Small intestine (tissue), 7 donors: ENCODE measurements around the gene SCARF2. TPM values are rescaled to one million over a fixed set of nuclear protein-coding genes. Genes with fewer than 3 reads are reported as not detected.
"Not testable (repeated sequence)": the region's sequence is repeated elsewhere in the genome, so short reads cannot be mapped to it uniquely, and the experiment has no call there.

ENCODE experiments used
- DNase-seq, 2 donors: peaks; one replicate each; pipeline versions ENCODE4 v3.0.0 to v3.0.0-alpha.2; 2013
- FAIRE-seq: peaks from 2 replicates; lab custom pipeline; 2012; peaks lifted over from hg19 to GRCh38; lab: Jason Lieb, UNC
- H3K27ac ChIP-seq, 3 donors: one replicate each; pipeline ENCODE4 v1.5.1; 2013; ENCODE audit warnings: low read length in 2 of 3, mild to moderate bottlenecking in 2 of 3, control low read depth in 1 of 3, inconsistent platforms in 1 of 3, low read depth in 1 of 3, moderate library complexity in 1 of 3
- H3K27me3 ChIP-seq, 3 donors: one replicate each; pipeline ENCODE4 v1.6.1; 2013; ENCODE audit warnings: low read length in 3 of 3, inconsistent platforms in 1 of 3; ENCODE audit not compliant: control insufficient read depth in 3 of 3, insufficient read depth in 3 of 3
- H3K36me3 ChIP-seq, 3 donors: one replicate each; pipeline ENCODE4 v1.6.1; 2013; ENCODE audit warnings: low read length in 3 of 3, inconsistent platforms in 1 of 3, low read depth in 1 of 3, mild to moderate bottlenecking in 1 of 3, moderate library complexity in 1 of 3; ENCODE audit not compliant: control insufficient read depth in 3 of 3, insufficient read depth in 2 of 3
- H3K4me1 ChIP-seq, 3 donors: one replicate each; pipeline ENCODE4 v1.6.1; 2013; ENCODE audit warnings: low read length in 2 of 3, inconsistent platforms in 1 of 3, low read depth in 1 of 3, mild to moderate bottlenecking in 1 of 3, moderate library complexity in 1 of 3; ENCODE audit not compliant: control insufficient read depth in 3 of 3, insufficient read depth in 2 of 3
- H3K4me3 ChIP-seq, 3 donors: one replicate each; pipeline ENCODE4 v1.5.1; 2013; ENCODE audit warnings: low read length in 3 of 3, control low read depth in 1 of 3, inconsistent platforms in 1 of 3, low read depth in 1 of 3, mild to moderate bottlenecking in 1 of 3, moderate library complexity in 1 of 3
- H3K9me3 ChIP-seq, 2 donors: one replicate each; pipeline ENCODE4 v1.6.1; 2013; ENCODE audit warnings: low read depth in 1 of 2, low read length in 1 of 2; ENCODE audit not compliant: control insufficient read depth in 2 of 2, insufficient read depth in 1 of 2
- WGBS, 3 donors: extraction: QIAGEN DNeasy Blood & Tissue Kit; methylation state at CpG; one replicate each; pipeline ENCODE4 v1.1.7; 2013; 5-methylcytosine and 5-hydroxymethylcytosine counted together
- polyA plus RNA-seq, 4 donors: library from polyadenylated mRNA; stranded (reverse) in 3 of 4; unstranded in 1 of 4; fragments of 200-250 nt in 3 of 4; fragments of 120-200 nt in 1 of 4; gene quantifications; one replicate each; pipeline versions ENCODE4 v1.2.1 to v1.2.3, GENCODE V29; 2013
- donor health status: healthy with polysubstance abuse.
- donor health status: control.
- donor health status: control.
- donor health status: Bipolar disorder and iron deficiency.
- donor health status: healthy.

SCARF2 gene
- polyA plus RNA-seq, 4 donors: 0.22 to 3.1 (median 1.5) TPM

DNA sequence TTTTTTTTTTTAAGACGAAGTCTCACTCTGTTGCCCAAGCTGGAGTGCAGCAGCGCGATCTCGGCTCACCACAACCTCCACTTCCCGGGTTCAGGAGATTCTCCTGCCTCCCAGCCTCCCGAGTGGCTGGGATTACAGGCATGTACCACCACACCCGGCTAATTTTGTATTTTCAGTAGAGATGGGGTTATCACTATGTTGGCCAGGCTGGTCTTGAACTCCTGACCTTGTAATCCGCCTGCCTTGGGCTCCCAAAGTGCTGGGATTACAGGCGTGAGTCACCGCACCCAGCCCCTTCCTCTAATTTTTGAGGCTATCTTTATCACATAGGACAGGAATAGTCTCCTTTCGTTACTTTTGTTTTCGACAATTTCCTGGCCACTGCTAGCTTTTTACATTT is 37.9 kb upstream of the SCARF2 start:
- DNase-seq, H3K9me3 ChIP-seq, H3K36me3 ChIP-seq, H3K4me3 ChIP-seq, H3K4me1 ChIP-seq, FAIRE-seq, H3K27ac ChIP-seq, H3K27me3 ChIP-seq: not testable (repeated sequence)
- 91 to 97% (median 93%) methylated on average over 12 of the region's 12 CpGs for WGBS, 3 donors

DNA sequence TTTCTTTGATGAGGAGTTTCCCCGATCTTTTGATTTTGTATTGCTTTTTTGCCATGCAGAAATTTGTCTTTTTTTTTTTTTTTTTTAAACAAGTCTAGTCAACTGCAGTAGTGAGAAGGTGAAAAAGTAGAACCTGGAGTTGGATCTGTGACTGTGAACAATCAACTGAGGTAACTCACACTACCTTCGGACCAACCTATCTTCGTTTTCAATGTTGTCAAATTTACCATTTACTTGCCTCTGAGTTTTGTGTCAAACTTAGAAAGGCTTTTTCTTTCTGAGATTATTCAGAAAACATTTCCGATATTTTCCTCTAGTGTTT is 37.5 kb upstream of the SCARF2 start:
- WGBS, 3 donors: 91 to 96% (median 93%) methylated on average over 4 of the region's 4 CpGs
- Histone ChIP-seq H3K27ac (no peak overlapping the region), H3K27me3 (no peaks in the 10 kb centered on the region), H3K9me3 (no peaks in the 10 kb centered on the region), H3K4me1 (no peaks in the 10 kb centered on the region), H3K4me3 (no peak overlapping the region), H3K36me3 (peaks cover 0 to 14% (median 0%) of the 10 kb centered on the region in 3 donors)
- no peak for FAIRE-seq
- DNase-seq: no peak

- H3K9me3 ChIP-seq: no peaks in the 10 kb centered on the region
- WGBS, 3 donors: 86 to 92% (median 90%) methylated on average over 11 of the region's 11 CpGs
- FAIRE-seq: no peak
Observed at GRCh38 chr22:20472629-20473442, 35.2 kb upstream of the SCARF2 start.

DNA sequence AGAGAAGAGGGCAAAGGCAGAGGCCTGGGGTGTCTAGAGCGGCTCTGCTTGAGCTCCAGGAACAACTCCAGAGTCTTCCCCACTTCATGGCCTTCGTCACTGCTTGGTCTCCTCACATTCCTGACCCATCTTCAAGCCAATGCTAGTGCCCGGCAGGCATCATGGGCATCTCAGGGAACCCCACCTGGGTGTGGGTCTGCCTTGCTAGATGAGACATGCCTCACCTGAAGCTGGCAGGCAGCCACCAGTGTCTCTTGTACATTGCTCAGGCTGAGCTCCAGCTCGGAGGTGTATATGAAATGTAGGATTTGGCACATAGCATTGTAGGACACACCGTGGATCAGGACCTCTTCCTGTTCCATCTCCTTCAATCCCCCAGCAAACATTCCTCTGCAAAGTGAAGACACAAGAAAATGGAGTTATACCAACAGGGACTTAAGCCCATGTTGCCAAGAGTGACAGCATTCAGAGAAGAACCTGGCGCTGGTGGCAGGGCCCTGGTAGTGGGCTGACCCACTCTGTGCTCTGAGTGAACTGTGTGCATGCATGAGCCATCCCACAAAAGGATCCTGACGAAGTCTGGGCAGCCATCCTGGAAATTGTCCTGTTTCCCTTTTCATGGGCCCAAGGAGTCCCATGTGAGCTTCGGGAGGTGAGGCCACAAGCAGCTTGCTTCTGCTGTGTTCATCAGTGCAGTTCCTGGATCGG is 33.7 kb upstream of the SCARF2 start:
- no peak for FAIRE-seq
- H3K27ac ChIP-seq: no peak overlapping the region
- H3K9me3 ChIP-seq: no peaks in the 10 kb centered on the region
- no peak for DNase-seq
- H3K4me3 ChIP-seq: no peak overlapping the region
- no peaks in the 10 kb centered on the region for H3K27me3 ChIP-seq
- peaks cover 0 to 35% (median 0%) of the 10 kb centered on the region in 3 donors for H3K36me3 ChIP-seq
- H3K4me1 ChIP-seq: no peaks in the 10 kb centered on the region
- WGBS, 3 donors: 91 to 93% (median 92%) methylated on average over 9 of the region's 9 CpGs

More at GRCh38 chr22:20472629-20473442, 35.2 kb upstream of the SCARF2 start:
- no peak for DNase-seq
- Histone ChIP-seq H3K27ac (no peak overlapping the region), H3K4me1 (no peaks in the 10 kb centered on the region), H3K36me3 (peaks cover 0 to 32% (median 0%) of the 10 kb centered on the region in 3 donors), H3K4me3 (no peak overlapping the region), H3K27me3 (no peaks in the 10 kb centered on the region)

- H3K4me3 ChIP-seq, H3K27me3 ChIP-seq, H3K27ac ChIP-seq, H3K9me3 ChIP-seq, FAIRE-seq, H3K4me1 ChIP-seq, DNase-seq: not testable (repeated sequence)
- 98 to 100% (median 100%) methylated on average over 2 of the region's 2 CpGs for WGBS, 3 donors
- H3K36me3 ChIP-seq: peaks cover 0 to 36% (median 0%) of the 10 kb centered on the region in 3 donors
Observed at GRCh38 chr22:20470525-20470924, 32.9 kb upstream of the SCARF2 start.

DNA sequence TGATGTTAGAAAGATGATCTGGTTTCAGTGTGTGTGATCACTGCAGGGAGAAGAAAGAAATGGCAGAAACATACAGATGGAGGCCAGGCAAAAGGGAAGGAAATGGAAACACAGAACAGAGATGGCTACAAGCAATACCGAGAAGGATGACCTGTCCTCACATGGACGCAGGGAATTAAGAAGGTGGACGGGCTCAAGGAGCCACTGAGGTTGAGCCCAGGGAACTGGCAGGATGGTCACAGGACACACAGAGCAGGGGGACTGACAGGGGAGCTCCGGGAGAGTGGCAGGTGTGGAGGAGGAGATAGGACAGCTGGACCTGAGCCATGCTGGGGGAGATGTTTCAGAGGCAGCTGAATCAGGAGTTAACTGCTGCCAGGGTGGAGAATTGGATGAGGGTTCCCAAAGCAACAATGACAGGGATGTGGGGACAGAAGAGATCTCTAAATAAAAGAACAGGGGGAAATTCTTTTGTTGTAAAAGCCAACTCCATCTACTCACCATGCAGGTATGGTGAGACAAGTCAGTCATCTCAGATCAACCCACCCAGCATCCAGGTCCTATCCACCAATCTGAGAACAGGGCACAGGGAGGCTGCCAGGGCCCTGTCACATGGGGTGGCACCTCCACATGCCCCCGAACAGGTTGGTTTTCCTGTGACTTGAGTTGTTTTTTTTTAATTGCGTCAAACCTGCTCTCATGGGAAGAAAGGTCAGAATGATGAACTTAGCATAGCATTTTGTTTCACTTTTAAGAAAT is 31.7 kb upstream of the SCARF2 start:
- Histone ChIP-seq H3K36me3 (peaks cover 0 to 48% (median 2%) of the 10 kb centered on the region in 3 donors), H3K27ac (no peak overlapping the region), H3K4me1 (no peaks in the 10 kb centered on the region), H3K4me3 (no peak overlapping the region), H3K27me3 (no peaks in the 10 kb centered on the region), H3K9me3 (no peaks in the 10 kb centered on the region)
- DNase-seq (no peak), FAIRE-seq (no peak)
- 57 to 77% (median 65%) methylated on average over 6 of the region's 6 CpGs for WGBS, 3 donors

DNA sequence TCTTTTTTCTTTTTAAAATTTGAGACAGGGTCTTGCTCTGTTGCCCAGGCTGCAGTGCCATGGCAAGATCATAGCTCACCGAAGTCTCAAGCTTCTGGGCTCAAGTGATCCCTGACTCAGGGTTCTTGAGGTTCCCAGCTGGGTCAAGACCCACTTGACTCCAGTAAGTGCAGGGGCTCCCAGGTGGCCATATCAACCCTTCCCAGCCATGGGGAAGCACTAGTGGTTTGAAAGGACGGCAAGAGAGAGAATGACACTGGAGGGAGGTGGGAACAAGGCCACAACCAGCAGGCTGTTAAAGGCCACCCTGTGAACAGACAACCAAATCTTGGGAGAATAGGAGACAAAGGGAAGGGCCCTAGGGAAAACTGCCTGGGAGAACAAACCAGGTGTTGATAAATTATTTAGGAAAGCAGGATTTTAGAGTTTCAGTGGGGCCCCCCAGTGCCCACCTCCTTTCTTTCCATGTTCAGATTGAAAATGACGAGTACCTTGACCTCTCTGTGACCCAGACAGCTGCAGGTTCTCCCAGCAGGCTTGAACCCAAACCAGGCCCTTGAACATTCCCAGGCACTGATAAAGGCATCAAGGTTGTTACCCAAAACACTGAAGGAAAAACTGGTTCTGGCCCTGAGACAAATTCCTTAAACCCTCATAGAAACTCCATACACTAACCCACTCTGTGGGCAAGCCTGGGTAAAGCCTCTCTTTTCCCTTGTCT is 29.2 kb upstream of the SCARF2 start:
- 83 to 87% (median 84%) methylated on average over 3 of the region's 3 CpGs for WGBS, 3 donors
- Histone ChIP-seq H3K27me3 (no peaks in the 10 kb centered on the region), H3K4me1 (no peaks in the 10 kb centered on the region), H3K9me3 (no peaks in the 10 kb centered on the region), H3K36me3 (peaks cover 0 to 63% (median 2%) of the 10 kb centered on the region in 3 donors), H3K27ac (no peak overlapping the region), H3K4me3 (no peak overlapping the region)
- FAIRE-seq: no peak
- DNase-seq: no peak

- Histone ChIP-seq H3K4me3 (no peak overlapping the region), H3K27ac (no peak overlapping the region), H3K27me3 (no peaks in the 10 kb centered on the region), H3K36me3 (peaks cover 0 to 59% (median 2%) of the 10 kb centered on the region in 3 donors), H3K4me1 (no peaks in the 10 kb centered on the region), H3K9me3 (no peaks in the 10 kb centered on the region)
- FAIRE-seq (no peak), DNase-seq (no peak)
- 85 to 87% (median 86%) methylated on average over 5 of the region's 5 CpGs for WGBS, 3 donors
Observed at GRCh38 chr22:20465759-20466077, 28.1 kb upstream of the SCARF2 start.
